ENCODE results near the gene MUC3A. TPM values are rescaled to one million over a fixed set of nuclear protein-coding genes. Genes with fewer than 3 reads are reported as not detected.
"Not testable (repeated sequence)": the region's sequence is repeated elsewhere in the genome, so short reads cannot be mapped to it uniquely, and the experiment has no call there.

Gene MUC3A
- total RNA-seq, 1 donor from 2014 or later: under 0.01 TPM

GRCh38 chr7:100991631-100992030, 42.3 kb downstream of the MUC3A start:
- no peak for FAIRE-seq
- Histone ChIP-seq H3K36me3 (ENCODE audit: control insufficient read depth, insufficient read depth, low read length) (no peaks in the 10 kb centered on the region), H3K27me3 (ENCODE audit: control insufficient read depth, insufficient read depth, low read length) (no peaks in the 10 kb centered on the region), H3K4me3 (ENCODE audit: low read depth, low read length) (no peak overlapping the region)
- no peak for DNase-seq (ENCODE audit: low read depth)
- TF ChIP-seq CTCF (IDR thresholded peaks at IDR 0.05; ENCODE audit: insufficient read depth, low read length, severe bottlenecking): no peak

- H3K36me3 ChIP-seq (ENCODE audit: control insufficient read depth, insufficient read depth, low read length); FAIRE-seq; DNase-seq (ENCODE audit: low read depth); H3K4me3 ChIP-seq (ENCODE audit: low read depth, low read length); H3K27me3 ChIP-seq (ENCODE audit: control insufficient read depth, insufficient read depth, low read length): not testable (repeated sequence)
These were observed 42.9 kb downstream of the MUC3A start for GRCh38 chr7:100992280-100992679.

- not testable (repeated sequence) for H3K4me3 ChIP-seq (ENCODE audit: low read depth, low read length); H3K36me3 ChIP-seq (ENCODE audit: control insufficient read depth, insufficient read depth, low read length); DNase-seq (ENCODE audit: low read depth); H3K27me3 ChIP-seq (ENCODE audit: control insufficient read depth, insufficient read depth, low read length); FAIRE-seq
These were observed 45.3 kb downstream of the MUC3A start for GRCh38 chr7:100994671-100995070.

- not testable (repeated sequence) for DNase-seq (ENCODE audit: low read depth); H3K27me3 ChIP-seq (ENCODE audit: control insufficient read depth, insufficient read depth, low read length); H3K4me3 ChIP-seq (ENCODE audit: low read depth, low read length); H3K36me3 ChIP-seq (ENCODE audit: control insufficient read depth, insufficient read depth, low read length); FAIRE-seq
These were observed 49.2 kb downstream of the MUC3A start for GRCh38 chr7:100998530-100998929.

- not testable (repeated sequence) for H3K36me3 ChIP-seq (ENCODE audit: control insufficient read depth, insufficient read depth, low read length); H3K4me3 ChIP-seq (ENCODE audit: low read depth, low read length); FAIRE-seq; H3K27me3 ChIP-seq (ENCODE audit: control insufficient read depth, insufficient read depth, low read length); DNase-seq (ENCODE audit: low read depth)
These were observed 50.0 kb downstream of the MUC3A start for GRCh38 chr7:100999334-100999733.

- DNase-seq (ENCODE audit: low read depth); H3K36me3 ChIP-seq (ENCODE audit: control insufficient read depth, insufficient read depth, low read length); H3K4me3 ChIP-seq (ENCODE audit: low read depth, low read length); FAIRE-seq; H3K27me3 ChIP-seq (ENCODE audit: control insufficient read depth, insufficient read depth, low read length): not testable (repeated sequence)
These were observed 50.7 kb downstream of the MUC3A start for GRCh38 chr7:101000025-101000424.

GRCh38 chr7:101002333-101002732, 53.0 kb downstream of the MUC3A start:
- FAIRE-seq; H3K36me3 ChIP-seq (ENCODE audit: control insufficient read depth, insufficient read depth, low read length); H3K4me3 ChIP-seq (ENCODE audit: low read depth, low read length); DNase-seq (ENCODE audit: low read depth); H3K27me3 ChIP-seq (ENCODE audit: control insufficient read depth, insufficient read depth, low read length): not testable (repeated sequence)

GRCh38 chr7:101007361-101007760, 58.0 kb downstream of the MUC3A start:
- not testable (repeated sequence) for FAIRE-seq; DNase-seq (ENCODE audit: low read depth); H3K27me3 ChIP-seq (ENCODE audit: control insufficient read depth, insufficient read depth, low read length); H3K4me3 ChIP-seq (ENCODE audit: low read depth, low read length); H3K36me3 ChIP-seq (ENCODE audit: control insufficient read depth, insufficient read depth, low read length)

- no peaks in the 10 kb centered on the region for H3K36me3 ChIP-seq (ENCODE audit: control insufficient read depth, insufficient read depth, low read length)
- no peaks in the 10 kb centered on the region for H3K27me3 ChIP-seq (ENCODE audit: control insufficient read depth, insufficient read depth, low read length)
- H3K4me3 ChIP-seq (ENCODE audit: low read depth, low read length): no peak overlapping the region
- DNase-seq (ENCODE audit: low read depth) (no peak), FAIRE-seq (no peak)
- no peak for TF ChIP-seq CTCF (IDR thresholded peaks at IDR 0.05; ENCODE audit: insufficient read depth, low read length, severe bottlenecking)
These were observed 60.3 kb downstream of the MUC3A start for GRCh38 chr7:101009629-101010028.
